ENCODE results near the gene HRNR.

The HRNR gene

GRCh38 chr1:152168535-152168868 lies 55.5 kb downstream of the HRNR start:
- H3K27me3 ChIP-seq (ENCODE audit: control insufficient read depth, insufficient read depth, low read length, poor library complexity, severe bottlenecking): no peaks in the 10 kb centered on the region
- no peaks in the 10 kb centered on the region for H3K4me1 ChIP-seq (ENCODE audit: control insufficient read depth, insufficient read depth, low read length)
- 33 to 60% methylated on average over 1 of the region's 1 CpG for WGBS, 2 experiments
- H3K27ac ChIP-seq (ENCODE audit: insufficient read depth, low read depth, low read length, poor library complexity, severe bottlenecking): no peak overlapping the region
- H3K4me3 ChIP-seq (ENCODE audit: insufficient read depth, low read depth, low read length): no peak overlapping the region
- H3K9me3 ChIP-seq (ENCODE audit: control insufficient read depth, low read length): peaks cover 2% of the 10 kb centered on the region
- H3K36me3 ChIP-seq (ENCODE audit: control insufficient read depth, insufficient read depth, low read length): no peaks in the 10 kb centered on the region

- H3K27ac ChIP-seq (ENCODE audit: insufficient read depth, low read depth, low read length, poor library complexity, severe bottlenecking): no peak overlapping the region
- WGBS, 2 experiments: 41 to 47% methylated on average over 3 of the region's 3 CpGs
- H3K4me1 ChIP-seq (ENCODE audit: control insufficient read depth, insufficient read depth, low read length): no peaks in the 10 kb centered on the region
- H3K9me3 ChIP-seq (ENCODE audit: control insufficient read depth, low read length): peaks cover 2% of the 10 kb centered on the region
- no peaks in the 10 kb centered on the region for H3K36me3 ChIP-seq (ENCODE audit: control insufficient read depth, insufficient read depth, low read length)
- no peaks in the 10 kb centered on the region for H3K27me3 ChIP-seq (ENCODE audit: control insufficient read depth, insufficient read depth, low read length, poor library complexity, severe bottlenecking)
- H3K4me3 ChIP-seq (ENCODE audit: insufficient read depth, low read depth, low read length): no peak overlapping the region
These were observed 56.0 kb downstream of the HRNR start for GRCh38 chr1:152167835-152168534.

GRCh38 chr1:152166966-152167365 lies 57.0 kb downstream of the HRNR start:
- H3K4me3 ChIP-seq (ENCODE audit: insufficient read depth, low read depth, low read length): no peak overlapping the region
- no peaks in the 10 kb centered on the region for H3K4me1 ChIP-seq (ENCODE audit: control insufficient read depth, insufficient read depth, low read length)
- H3K27ac ChIP-seq (ENCODE audit: insufficient read depth, low read depth, low read length, poor library complexity, severe bottlenecking): no peak overlapping the region
- no peaks in the 10 kb centered on the region for H3K27me3 ChIP-seq (ENCODE audit: control insufficient read depth, insufficient read depth, low read length, poor library complexity, severe bottlenecking)
- WGBS, 2 experiments: 71 to 74% methylated on average over 1 of the region's 1 CpG
- H3K36me3 ChIP-seq (ENCODE audit: control insufficient read depth, insufficient read depth, low read length): no peaks in the 10 kb centered on the region
- H3K9me3 ChIP-seq (ENCODE audit: control insufficient read depth, low read length): peaks cover 4% of the 10 kb centered on the region

- no peak overlapping the region for H3K4me3 ChIP-seq (ENCODE audit: insufficient read depth, low read depth, low read length)
- no peaks in the 10 kb centered on the region for H3K27me3 ChIP-seq (ENCODE audit: control insufficient read depth, insufficient read depth, low read length, poor library complexity, severe bottlenecking)
- 77 to 81% methylated on average over 4 of the region's 4 CpGs for WGBS, 2 experiments
- no peaks in the 10 kb centered on the region for H3K4me1 ChIP-seq (ENCODE audit: control insufficient read depth, insufficient read depth, low read length)
- no peak overlapping the region for H3K27ac ChIP-seq (ENCODE audit: insufficient read depth, low read depth, low read length, poor library complexity, severe bottlenecking)
- H3K36me3 ChIP-seq (ENCODE audit: control insufficient read depth, insufficient read depth, low read length): no peaks in the 10 kb centered on the region
- peaks cover 4% of the 10 kb centered on the region for H3K9me3 ChIP-seq (ENCODE audit: control insufficient read depth, low read length)
These were observed 58.5 kb downstream of the HRNR start for GRCh38 chr1:152165286-152166077.

GRCh38 chr1:152164517-152165136 lies 59.4 kb downstream of the HRNR start:
- H3K4me3 ChIP-seq (ENCODE audit: insufficient read depth, low read depth, low read length): no peak overlapping the region
- H3K27ac ChIP-seq (ENCODE audit: insufficient read depth, low read depth, low read length, poor library complexity, severe bottlenecking): no peak overlapping the region
- H3K4me1 ChIP-seq (ENCODE audit: control insufficient read depth, insufficient read depth, low read length): no peaks in the 10 kb centered on the region
- no peaks in the 10 kb centered on the region for H3K27me3 ChIP-seq (ENCODE audit: control insufficient read depth, insufficient read depth, low read length, poor library complexity, severe bottlenecking)
- WGBS, 2 experiments: 57 to 67% methylated on average over 2 of the region's 2 CpGs
- H3K36me3 ChIP-seq (ENCODE audit: control insufficient read depth, insufficient read depth, low read length): no peaks in the 10 kb centered on the region
- H3K9me3 ChIP-seq (ENCODE audit: control insufficient read depth, low read length): peaks cover 4% of the 10 kb centered on the region

- Histone ChIP-seq H3K9me3 (ENCODE audit: control insufficient read depth, low read length) (peaks cover 4% of the 10 kb centered on the region), H3K36me3 (ENCODE audit: control insufficient read depth, insufficient read depth, low read length) (no peaks in the 10 kb centered on the region), H3K4me3 (ENCODE audit: insufficient read depth, low read depth, low read length) (no peak overlapping the region), H3K27ac (ENCODE audit: insufficient read depth, low read depth, low read length, poor library complexity, severe bottlenecking) (no peak overlapping the region), H3K27me3 (ENCODE audit: control insufficient read depth, insufficient read depth, low read length, poor library complexity, severe bottlenecking) (no peaks in the 10 kb centered on the region), H3K4me1 (ENCODE audit: control insufficient read depth, insufficient read depth, low read length) (no peaks in the 10 kb centered on the region)
- 71 to 79% methylated on average over 1 of the region's 1 CpG for WGBS, 2 experiments
These were observed 61.1 kb downstream of the HRNR start for GRCh38 chr1:152162792-152163463.

Measured in ectodermal cell (in vitro differentiated cells).